A549 (cell line): ENCODE results near the gene PLEKHA6. TPM values are rescaled to one million over a fixed set of nuclear protein-coding genes. Genes with fewer than 3 reads are reported as not detected.

Experiments used
- ATAC-seq, 2 experiments: fragments of 200-7000 bp in 1 of 2; fragments of >200 bp in 1 of 2; cut with Nextera tagmentation in 1 of 2; cut with Tn5 transposase in 1 of 2; 3 replicates each; pipeline versions ENCODE4 v1.8.0 to v1.9.1; 2018 to 2020; ENCODE audit warnings: mild to moderate bottlenecking in 1 of 2, moderate library complexity in 1 of 2
- CTCF ChIA-PET: fragments of 300-600 bp; sonication (Branson Sonifier 250); formaldehyde crosslinking; extraction: SDS; loops from one replicate; lab custom pipeline; 2021; ENCODE audit warnings: antibody characterized with exemption, inconsistent platforms; lab: Yijun Ruan, JAX
- POLR2A ChIA-PET: fragments of 350-600 bp; formaldehyde crosslinking; extraction: SDS; loops from one replicate; lab custom pipeline; 2021; ENCODE audit warnings: antibody characterized with exemption, inconsistent platforms; lab: Yijun Ruan, JAX
- DNase-seq, 2 experiments: peaks; one replicate each; pipeline versions ENCODE4 v3.0.0 to v3.0.0-alpha.2; 2011 to 2016; ENCODE audit warnings: low read depth in 1 of 2, low spot score in 1 of 2
- FAIRE-seq: peaks from 2 replicates; lab custom pipeline; 2011; peaks lifted over from hg19 to GRCh38; lab: Jason Lieb, UNC
- H3K27ac ChIP-seq, 2 experiments: fragments of >200 bp; sonication (Bioruptor Twin); formaldehyde crosslinking; 3 replicates each; pipeline ENCODE4 v1.5.1; 2016 to 2017
- H3K4me1 ChIP-seq: fragments of >200 bp; sonication (Bioruptor Twin); formaldehyde crosslinking; 3 replicates; pipeline ENCODE4 v1.6.1; 2016
- H3K4me2 ChIP-seq: fragments of >200 bp; sonication (Bioruptor Twin); formaldehyde crosslinking; 3 replicates; pipeline ENCODE4 v1.6.1; 2016
- H3K4me3 ChIP-seq: fragments of >200 bp; sonication (Bioruptor Twin); formaldehyde crosslinking; 3 replicates; pipeline ENCODE4 v1.5.1; 2016
- H3K9me3 ChIP-seq: fragments of >200 bp; sonication (Bioruptor Twin); formaldehyde crosslinking; 3 replicates; pipeline ENCODE4 v1.6.1; 2016
- BCL3 ChIP-seq: fragments of >200 bp; sonication (Bioruptor Twin); formaldehyde crosslinking; IDR thresholded peaks from 3 replicates; pipeline ENCODE4 v1.6.1; 2016
- CBX2 ChIP-seq: fragments of 200-600 bp; sonication (generic); IDR thresholded peaks from 2 replicates; pipeline ENCODE4 v1.6.1; 2016; ENCODE audit warnings: low read depth, mild to moderate bottlenecking, borderline replicate concordance
- CHD2 ChIP-seq: fragments of 150-350 bp; IDR thresholded peaks from 2 replicates; pipeline ENCODE4 v1.6.1; 2014; ENCODE audit warnings: low read length; ENCODE audit not compliant: partially characterized antibody
- CTCF ChIP-seq: fragments of >200 bp; sonication (Bioruptor Twin); formaldehyde crosslinking; IDR thresholded peaks from 3 replicates; pipeline ENCODE4 v1.5.1; 2016
- EP300 ChIP-seq, 2 experiments: fragments of >200 bp; sonication (Bioruptor Twin); formaldehyde crosslinking; IDR thresholded peaks; 2 replicates in 1 of 2; 3 replicates in 1 of 2; pipeline ENCODE4 v1.6.1; 2016 to 2017
- ESRRA ChIP-seq: fragments of 150-350 bp; IDR thresholded peaks from 2 replicates; pipeline ENCODE4 v1.6.1; 2014; ENCODE audit warnings: mild to moderate bottlenecking, low read length, borderline replicate concordance
- FOSB ChIP-seq: fragments of 250-450 bp; sonication (Bioruptor Pico); IDR thresholded peaks from 2 replicates; pipeline ENCODE4 v1.5.0; 2020; ENCODE audit warnings: mild to moderate bottlenecking, moderate library complexity
- GATA3 ChIP-seq: IDR thresholded peaks from 2 replicates; pipeline ENCODE4 v1.6.1; 2012; ENCODE audit warnings: borderline replicate concordance
- HES2 ChIP-seq: fragments of >200 bp; sonication (Bioruptor Twin); formaldehyde crosslinking; IDR thresholded peaks from 2 replicates; pipeline ENCODE4 v1.6.1; 2016
- HEYL ChIP-seq: fragments of 250-450 bp; sonication (Bioruptor Pico); IDR thresholded peaks from 2 replicates; pipeline ENCODE4 v1.8.0; 2021; ENCODE audit warnings: mild to moderate bottlenecking, moderate library complexity
- HMGXB4 ChIP-seq: fragments of 250-450 bp; sonication (Bioruptor Pico); IDR thresholded peaks from 2 replicates; pipeline ENCODE4 v1.5.0; 2021; ENCODE audit warnings: mild to moderate bottlenecking, moderate library complexity, borderline replicate concordance
- HOXB13 ChIP-seq: fragments of 250-450 bp; sonication (Bioruptor Pico); IDR thresholded peaks from 2 replicates; pipeline ENCODE4 v1.5.0; 2020; ENCODE audit warnings: low read depth, mild to moderate bottlenecking, moderate library complexity
- JUN ChIP-seq, 2 experiments: fragments of >200 bp; sonication (Bioruptor Twin); formaldehyde crosslinking; IDR thresholded peaks; 2 replicates in 1 of 2; 3 replicates in 1 of 2; pipeline ENCODE4 v1.6.1; 2016 to 2017
- MAZ ChIP-seq: fragments of 150-350 bp; IDR thresholded peaks from 2 replicates; pipeline ENCODE4 v1.6.1; 2014; ENCODE audit warnings: antibody characterized with exemption, low read depth, low read length, borderline replicate concordance
- MYC ChIP-seq: IDR thresholded peaks from 2 replicates; pipeline ENCODE4 v1.6.1; 2012; ENCODE audit warnings: mild to moderate bottlenecking, inconsistent platforms, low read length, improper control_type of control experiment, borderline replicate concordance
- POLR2A ChIP-seq: IDR thresholded peaks from 2 replicates; pipeline ENCODE4 v1.6.1; 2012; ENCODE audit warnings: mild to moderate bottlenecking, low read length
- POLR2AphosphoS2 ChIP-seq: conservative IDR thresholded peaks from 2 replicates; pipeline ENCODE4 v1.6.1; 2012; ENCODE audit warnings: low read length, improper control_type of control experiment, inconsistent platforms
- RAD21 ChIP-seq, 2 experiments: fragments of >200 bp in 1 of 2; sonication (Bioruptor Twin) in 1 of 2; formaldehyde crosslinking in 1 of 2; IDR thresholded peaks in 1 of 2; conservative IDR thresholded peaks in 1 of 2; 2 replicates in 1 of 2; 3 replicates in 1 of 2; pipeline ENCODE4 v1.6.1; 2012 to 2018; ENCODE audit warnings: inconsistent platforms in 1 of 2
- RCOR1 ChIP-seq: fragments of 150-350 bp; IDR thresholded peaks from 2 replicates; pipeline ENCODE4 v1.6.1; 2014; ENCODE audit warnings: antibody characterized with exemption, low read length, low read depth
- REST ChIP-seq: fragments of 200-600 bp; sonication (generic); IDR thresholded peaks from 2 replicates; pipeline ENCODE4 v1.6.1; 2016; ENCODE audit warnings: antibody characterized with exemption, mild to moderate bottlenecking, moderate library complexity
- ZFP36 ChIP-seq: fragments of 450-650 bp; IDR thresholded peaks from 2 replicates; pipeline ENCODE4 v1.6.1; 2014; ENCODE audit warnings: borderline replicate concordance; ENCODE audit not compliant: partially characterized antibody
- ZNF302 ChIP-seq: fragments of 250-450 bp; sonication (Bioruptor Pico); IDR thresholded peaks from 2 replicates; pipeline ENCODE4 v1.9.0; 2021; ENCODE audit warnings: inconsistent platforms, mild to moderate bottlenecking, moderate library complexity
- WGBS: methylation state at CpG from one replicate; pipeline ENCODE4 v1.1.6; 2017; ENCODE audit errors: missing lambda C conversion rate; 5-methylcytosine and 5-hydroxymethylcytosine counted together
- polyA plus RNA-seq, 4 experiments: library from polyadenylated mRNA; depleted of rRNA in 3 of 4; stranded (reverse); fragments of >200 nt; fragmentation: RNase III in 1 of 4; extraction: RNeasy Plus Mini Kit Qiagen cat#74134 plus additional on column Dnase treatment in 1 of 4; gene quantifications; 2 replicates in 3 of 4; 3 replicates in 1 of 4; pipeline ENCODE4 v1.2.3, GENCODE V29; 2011 to 2017

PLEKHA6 gene
- polyA plus RNA-seq, 2 of the 4 experiments (the other 2 are of a cell fraction) = 13.0 to 26.2 TPM

GRCh38 chr1:204262506-204263253 lies 97.0 kb downstream of the PLEKHA6 start:
- no peak for FAIRE-seq

GRCh38 chr1:204261746-204262505 lies 97.8 kb downstream of the PLEKHA6 start:
- 82% methylated on average over 13 of the region's 13 CpGs for WGBS
- FAIRE-seq = no peak
- POLR2A ChIA-PET = no interaction called here

More at GRCh38 chr1:204262506-204263253, 97.0 kb downstream of the PLEKHA6 start:
- CTCF ChIA-PET = interaction anchor here (0.6 to 39.0 kb wide), 9 partner anchors 21 to 240 kb away, joined by 3 to 840 read pairs (median 6); partner anchors contain the start of genes GOLT1A and PLEKHA6
- Histone ChIP-seq H3K27ac (no peak overlapping the region), H3K4me2 (no peak overlapping the region), H3K9me3 (no peaks in the 10 kb centered on the region), H3K4me3 (no peak overlapping the region), H3K4me1 (peaks cover 38% of the 10 kb centered on the region)
- no peak for DNase-seq
- TF ChIP-seq ESRRA (no peak), ZNF302 (CRISPR knock-in tag) (no peak), HOXB13 (CRISPR knock-in tag) (no peak), CBX2 (no peak), FOSB (CRISPR knock-in tag) (no peak), REST (no peak), MAZ (no peak), HEYL (CRISPR knock-in tag) (no peak), CHD2 (no peak), JUN (IDR thresholded peaks at IDR 0.05) (no peak)
- no peak for ATAC-seq
- 94% methylated on average over 12 of the region's 13 CpGs for WGBS
- POLR2A ChIA-PET = no interaction called here

More at GRCh38 chr1:204261746-204262505, 97.8 kb downstream of the PLEKHA6 start:
- H3K27ac ChIP-seq = no peak overlapping the region
- ATAC-seq (no peak), DNase-seq (no peak)
- H3K4me1 ChIP-seq = peaks cover 30% of the 10 kb centered on the region
- CTCF ChIA-PET = interaction anchor here (1.0 to 39.0 kb wide), 6 partner anchors 48 to 241 kb away, joined by 3 to 840 read pairs (median 6); partner anchors contain the start of genes GOLT1A and PLEKHA6
- no peak overlapping the region for H3K4me2 ChIP-seq
- H3K4me3 ChIP-seq = no peak overlapping the region
- TF ChIP-seq ZFP36 (no peak), HMGXB4 (no peak), EP300 (IDR thresholded peaks at IDR 0.05) (no peak), CTCF (no peak), GATA3 (no peak), POLR2A (no peak), RAD21 (conservative IDR thresholded peaks at IDR 0.05 in 1 of 2, IDR thresholded peaks at IDR 0.05 in 1 of 2) (no peak), MAZ (no peak), ESRRA (no peak), RCOR1 (no peak), HES2 (no peak), BCL3 (no peak), POLR2AphosphoS2 (no peak), MYC (no peak)
- H3K9me3 ChIP-seq = no peaks in the 10 kb centered on the region
